Measurements from ENCODE around the gene PRSS57. TPM values are rescaled to one million over a fixed set of nuclear protein-coding genes. Genes with fewer than 3 reads are reported as not detected.

Gene PRSS57
- total RNA-seq, 1 donor from 2014 or later: not detected

GRCh38 chr19:662962-663681, 32.1 kb downstream of the PRSS57 start, which contains the start of gene RNF126:
RNF126 (minus strand) TSS chr19:663214; CDS start chr19:663121, 93 bp downstream.
- no peak for TF ChIP-seq CTCF (IDR thresholded peaks at IDR 0.05; ENCODE audit: insufficient read depth, low read length, poor library complexity, severe bottlenecking)
- Histone ChIP-seq H3K36me3 (ENCODE audit: control insufficient read depth, insufficient read depth, low read length) (no peaks in the 10 kb centered on the region), H3K4me3 (ENCODE audit: low read depth, low read length) (peak within 1 kb of the TSS; percentile 95), H3K27me3 (ENCODE audit: control insufficient read depth, insufficient read depth, low read length) (no peaks in the 10 kb centered on the region)
- DNase-seq (ENCODE audit: low read depth): no peak

- Histone ChIP-seq H3K4me3 (ENCODE audit: low read depth, low read length) (peak overlapping the region; percentile 95), H3K27me3 (ENCODE audit: control insufficient read depth, insufficient read depth, low read length) (no peaks in the 10 kb centered on the region), H3K36me3 (ENCODE audit: control insufficient read depth, insufficient read depth, low read length) (no peaks in the 10 kb centered on the region)
- TF ChIP-seq CTCF (IDR thresholded peaks at IDR 0.05; ENCODE audit: insufficient read depth, low read length, poor library complexity, severe bottlenecking): no peak
- no peak for DNase-seq (ENCODE audit: low read depth)
These were observed 32.9 kb downstream of the PRSS57 start for GRCh38 chr19:662207-662961.

GRCh38 chr19:661427-662196, 33.6 kb downstream of the PRSS57 start:
- no peak for TF ChIP-seq CTCF (IDR thresholded peaks at IDR 0.05; ENCODE audit: insufficient read depth, low read length, poor library complexity, severe bottlenecking)
- no peak for DNase-seq (ENCODE audit: low read depth)
- Histone ChIP-seq H3K36me3 (ENCODE audit: control insufficient read depth, insufficient read depth, low read length) (no peaks in the 10 kb centered on the region), H3K27me3 (ENCODE audit: control insufficient read depth, insufficient read depth, low read length) (no peaks in the 10 kb centered on the region), H3K4me3 (ENCODE audit: low read depth, low read length) (peak overlapping the region; percentile 95)

GRCh38 chr19:660793-661426, 34.3 kb downstream of the PRSS57 start:
- TF ChIP-seq CTCF (IDR thresholded peaks at IDR 0.05; ENCODE audit: insufficient read depth, low read length, poor library complexity, severe bottlenecking): no peak
- Histone ChIP-seq H3K27me3 (ENCODE audit: control insufficient read depth, insufficient read depth, low read length) (no peaks in the 10 kb centered on the region), H3K36me3 (ENCODE audit: control insufficient read depth, insufficient read depth, low read length) (no peaks in the 10 kb centered on the region), H3K4me3 (ENCODE audit: low read depth, low read length) (peak overlapping the region; percentile 95)
- DNase-seq (ENCODE audit: low read depth): no peak

- Histone ChIP-seq H3K4me3 (ENCODE audit: low read depth, low read length) (no peak overlapping the region), H3K36me3 (ENCODE audit: control insufficient read depth, insufficient read depth, low read length) (no peaks in the 10 kb centered on the region), H3K27me3 (ENCODE audit: control insufficient read depth, insufficient read depth, low read length) (no peaks in the 10 kb centered on the region)
- TF ChIP-seq CTCF (IDR thresholded peaks at IDR 0.05; ENCODE audit: insufficient read depth, low read length, poor library complexity, severe bottlenecking): no peak
- no peak for DNase-seq (ENCODE audit: low read depth)
These were observed 36.1 kb downstream of the PRSS57 start for GRCh38 chr19:658916-659839.

All from kidney epithelial cell (primary cell).